Measurements from ENCODE around the gene NCKAP5.
"Not testable (repeated sequence)": the region's sequence is repeated elsewhere in the genome, so short reads cannot be mapped to it uniquely, and the experiment has no call there.

Gene NCKAP5

GRCh38 chr2:133519677-133520076 lies 48.6 kb downstream of the NCKAP5 start:
- not testable (repeated sequence) for DNase-seq

GRCh38 chr2:133518700-133519344 lies 49.4 kb downstream of the NCKAP5 start:
- no peak for DNase-seq

- DNase-seq, result no peak
These were observed 50.4 kb downstream of the NCKAP5 start for GRCh38 chr2:133517876-133518275.

GRCh38 chr2:133516405-133517026 lies 51.7 kb downstream of the NCKAP5 start:
- DNase-seq, result no peak

- DNase-seq, result no peak
These were observed 53.0 kb downstream of the NCKAP5 start for GRCh38 chr2:133515271-133515670.

GRCh38 chr2:133513893-133514292 lies 54.4 kb downstream of the NCKAP5 start:
- DNase-seq, result no peak

GRCh38 chr2:133512121-133512520 lies 56.1 kb downstream of the NCKAP5 start:
- no peak for DNase-seq

GRCh38 chr2:133511679-133512078 lies 56.6 kb downstream of the NCKAP5 start:
- DNase-seq, result no peak

- no peak for DNase-seq
These were observed 58.5 kb downstream of the NCKAP5 start for GRCh38 chr2:133509777-133510176.

GRCh38 chr2:133508546-133509165 lies 59.6 kb downstream of the NCKAP5 start:
- DNase-seq, result peak; percentile 17

GRCh38 chr2:133506996-133507395 lies 61.3 kb downstream of the NCKAP5 start:
- DNase-seq, result no peak

GRCh38 chr2:133504566-133505505 lies 63.4 kb downstream of the NCKAP5 start:
- DNase-seq, result no peak

- no peak for DNase-seq
These were observed 64.3 kb downstream of the NCKAP5 start for GRCh38 chr2:133503927-133504326.

- no peak for DNase-seq
These were observed 64.9 kb downstream of the NCKAP5 start for GRCh38 chr2:133503323-133503722.

GRCh38 chr2:133502678-133503077 lies 65.6 kb downstream of the NCKAP5 start:
- no peak for DNase-seq

GRCh38 chr2:133500917-133501316 lies 67.3 kb downstream of the NCKAP5 start:
- no peak for DNase-seq

- DNase-seq, result no peak
These were observed 69.3 kb downstream of the NCKAP5 start for GRCh38 chr2:133498662-133499585.

GRCh38 chr2:133497951-133498565 lies 70.2 kb downstream of the NCKAP5 start:
- no peak for DNase-seq

- no peak for DNase-seq
These were observed 70.9 kb downstream of the NCKAP5 start for GRCh38 chr2:133497270-133497893.

GRCh38 chr2:133496501-133497269 lies 71.6 kb downstream of the NCKAP5 start:
- DNase-seq, result no peak
